Effector CD8-positive, alpha-beta T cell (primary cell): Measurements from ENCODE around the gene TRHDE.
"Not testable (repeated sequence)": the region's sequence is repeated elsewhere in the genome, so short reads cannot be mapped to it uniquely, and the experiment has no call there.

Experiments
- DNase-seq: peaks from one replicate; lab custom pipeline; 2025; lab: John Stamatoyannopoulos, UW

The TRHDE gene

DNA sequence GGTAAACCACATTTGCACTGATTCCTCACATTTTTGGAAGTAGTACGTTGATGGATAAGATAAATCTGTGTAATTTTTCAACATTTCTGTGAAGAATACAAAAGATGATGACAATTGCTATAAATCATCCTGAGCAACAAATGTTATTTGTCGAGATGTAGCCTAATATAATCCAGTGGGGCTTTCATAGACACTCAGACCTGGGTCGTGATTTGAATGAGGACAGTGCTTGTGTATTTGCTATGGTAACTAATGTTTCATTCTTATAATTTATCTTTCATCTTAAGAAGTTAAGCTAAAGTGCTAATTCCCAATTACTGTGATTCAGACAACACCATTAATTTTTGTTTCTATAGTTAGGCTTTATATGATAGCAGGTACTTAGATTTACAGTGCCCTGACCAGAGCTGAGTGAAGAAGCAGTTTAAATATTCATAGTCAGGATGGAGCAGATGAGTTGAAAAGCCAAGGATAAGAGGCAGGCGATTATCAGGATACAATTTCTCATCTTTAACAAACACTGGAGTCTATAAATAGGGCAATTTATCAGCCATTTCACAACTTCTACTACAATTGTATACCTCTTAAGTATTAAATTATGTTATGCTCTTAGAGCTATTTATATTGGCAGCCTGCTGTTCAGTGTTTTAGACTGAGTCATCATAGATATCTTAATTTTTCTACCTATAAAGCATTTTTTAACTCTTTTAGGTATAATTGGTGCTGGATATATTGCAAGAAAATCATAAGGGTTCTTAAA, 359.9 kb downstream of the TRHDE start:
- no peak for DNase-seq

DNA sequence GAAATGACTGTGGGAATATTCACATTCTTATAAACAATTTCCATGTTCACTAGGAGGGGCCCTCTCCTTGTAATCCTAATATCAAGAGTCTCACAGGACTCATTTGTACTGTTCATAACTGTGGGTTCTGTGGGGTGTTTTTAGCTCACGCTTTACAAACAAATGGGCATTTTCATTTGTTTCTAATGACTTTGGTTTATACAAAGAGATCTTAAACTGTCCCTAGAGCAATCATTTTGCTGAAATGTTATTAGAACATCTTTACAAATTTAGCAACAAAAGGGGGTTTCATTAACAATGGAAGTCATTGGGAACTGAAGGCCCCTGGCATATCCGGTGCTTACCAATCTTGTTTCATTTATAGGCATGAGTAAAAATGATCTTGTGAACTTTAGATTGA, 370.5 kb downstream of the TRHDE start:
- no peak for DNase-seq

- DNase-seq, result no peak
Observed at GRCh38 chr12:72647139-72647538, 375.0 kb downstream of the TRHDE start.

- no peak for DNase-seq
Observed at GRCh38 chr12:72658615-72659014, 386.4 kb downstream of the TRHDE start.

- not testable (repeated sequence) for DNase-seq
Observed at GRCh38 chr12:72660174-72660573, 388.0 kb downstream of the TRHDE start.

DNA sequence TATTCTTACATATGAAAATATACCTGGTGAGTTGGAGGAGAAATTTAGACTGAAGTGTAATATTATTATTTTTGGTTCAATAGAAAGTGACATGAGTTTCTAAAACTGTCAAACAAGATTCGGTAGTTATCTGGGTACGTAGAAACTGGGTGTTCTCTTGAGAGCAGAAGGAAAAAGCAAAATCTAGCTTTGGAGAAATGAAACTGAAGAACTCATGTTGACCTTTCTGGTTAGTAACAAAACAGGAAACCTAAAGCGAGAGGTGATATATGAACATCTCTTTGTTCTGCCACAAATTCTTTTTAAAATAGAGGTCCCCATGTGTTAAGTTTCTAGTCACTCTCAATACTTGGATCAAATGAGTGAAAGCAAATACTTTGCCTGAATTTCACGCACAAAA, 401.7 kb downstream of the TRHDE start:
- DNase-seq, result no peak

DNA sequence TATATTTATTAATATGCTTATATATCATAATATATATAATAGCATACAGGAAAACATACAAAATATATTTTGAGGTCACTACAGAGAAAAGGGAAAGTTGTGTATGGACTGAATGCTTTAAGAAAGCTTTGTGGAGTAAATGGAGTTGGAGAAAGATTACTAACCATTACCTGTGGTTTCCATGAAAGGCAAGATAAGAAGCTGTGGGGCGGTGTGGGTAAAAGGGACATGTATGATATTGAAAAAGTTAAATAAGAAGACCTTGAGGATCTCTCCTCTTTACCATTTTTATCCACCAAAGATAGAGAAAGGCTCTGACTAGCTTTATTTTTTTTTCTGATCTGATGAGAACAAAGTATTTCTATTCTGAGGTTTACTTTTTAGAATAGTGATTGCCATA, 404.4 kb downstream of the TRHDE start:
- no peak for DNase-seq

DNA sequence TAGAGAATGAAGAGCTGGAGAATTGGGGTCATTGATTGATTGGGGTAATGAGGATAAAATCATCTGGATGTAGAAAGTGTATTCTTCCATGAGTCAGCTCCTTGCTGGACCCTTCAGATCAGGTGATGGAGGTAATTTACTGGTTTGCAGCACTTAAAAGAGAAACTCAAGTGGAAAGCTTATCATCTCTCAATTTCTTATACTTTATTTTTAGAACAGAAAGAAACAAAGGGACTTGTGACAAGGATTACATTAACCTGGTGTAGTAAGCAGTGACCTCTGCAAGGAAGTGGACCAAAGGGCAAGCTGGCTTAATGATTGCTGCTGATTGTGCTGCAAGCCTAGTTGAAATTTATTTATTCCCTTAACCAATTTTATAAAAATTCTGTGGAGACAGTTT, 405.0 kb downstream of the TRHDE start:
- DNase-seq, result no peak

DNA sequence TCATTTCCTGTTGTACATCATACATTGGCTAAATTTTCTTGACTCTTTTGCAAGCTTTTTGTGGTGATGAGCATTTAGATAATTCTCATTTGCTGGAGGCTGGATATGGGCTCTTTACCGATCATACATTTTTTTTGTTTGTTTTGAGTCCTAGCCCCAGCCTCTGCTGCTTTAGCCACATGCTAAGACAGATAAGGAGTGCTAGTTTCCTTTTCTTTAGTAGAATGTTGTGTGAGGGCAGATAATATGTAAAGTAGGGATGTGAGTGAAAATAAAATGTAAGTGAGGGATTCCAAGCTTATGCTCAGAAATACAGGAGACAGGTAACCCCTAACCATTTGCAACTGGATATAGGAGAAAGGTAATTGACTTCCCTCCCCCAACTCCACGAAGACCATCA, 405.7 kb downstream of the TRHDE start:
- no peak for DNase-seq

DNA sequence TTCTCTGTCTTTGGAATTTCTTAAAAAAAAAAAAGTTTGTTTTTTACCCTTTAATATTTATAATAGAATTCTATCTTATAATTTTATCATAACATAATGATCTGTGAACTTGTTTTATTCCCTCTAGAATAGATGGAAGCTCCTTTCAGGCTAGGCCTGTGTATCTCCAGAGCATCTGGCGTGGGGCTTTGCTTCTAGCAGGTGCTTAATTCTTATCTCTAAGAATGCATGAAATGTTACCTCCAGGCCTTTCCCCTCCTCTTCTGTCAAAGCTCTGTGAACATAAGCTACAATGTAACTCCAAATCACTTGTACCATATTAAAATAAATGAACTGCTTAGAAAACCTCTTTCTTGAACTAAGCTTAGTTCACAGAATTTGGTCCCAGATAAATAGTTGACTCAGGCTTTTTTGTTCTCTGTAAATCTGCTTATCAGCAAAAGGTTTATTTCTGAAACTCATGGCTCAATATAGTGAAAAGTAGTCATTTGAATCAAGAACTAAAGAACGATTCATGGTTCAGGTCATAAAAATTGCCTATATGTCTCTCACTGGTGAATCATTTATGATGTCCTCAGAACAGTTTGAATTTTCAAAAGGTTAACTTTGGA, 407.1 kb downstream of the TRHDE start:
- no peak for DNase-seq

DNA sequence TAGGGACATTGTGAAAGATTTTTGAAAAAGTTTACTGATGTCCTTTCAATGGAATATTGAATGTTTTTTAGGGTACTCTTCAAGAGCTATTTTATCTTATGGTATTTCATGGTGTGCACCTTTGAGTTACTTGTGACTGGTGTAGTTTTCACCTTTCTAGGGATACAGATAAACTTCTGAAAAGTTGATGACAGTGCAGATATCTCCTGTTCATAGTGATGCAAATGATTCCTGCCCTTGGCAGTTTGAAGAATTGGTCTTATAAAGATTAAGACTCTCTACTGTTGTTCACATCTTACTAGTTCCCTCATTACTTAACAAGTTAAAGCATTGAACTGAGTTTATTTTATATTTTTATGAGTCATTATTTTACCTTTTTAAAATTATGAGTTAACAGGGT, 408.9 kb downstream of the TRHDE start:
- DNase-seq, result no peak

GRCh38 chr12:72684491-72684890, 412.3 kb downstream of the TRHDE start:
- no peak for DNase-seq

DNA sequence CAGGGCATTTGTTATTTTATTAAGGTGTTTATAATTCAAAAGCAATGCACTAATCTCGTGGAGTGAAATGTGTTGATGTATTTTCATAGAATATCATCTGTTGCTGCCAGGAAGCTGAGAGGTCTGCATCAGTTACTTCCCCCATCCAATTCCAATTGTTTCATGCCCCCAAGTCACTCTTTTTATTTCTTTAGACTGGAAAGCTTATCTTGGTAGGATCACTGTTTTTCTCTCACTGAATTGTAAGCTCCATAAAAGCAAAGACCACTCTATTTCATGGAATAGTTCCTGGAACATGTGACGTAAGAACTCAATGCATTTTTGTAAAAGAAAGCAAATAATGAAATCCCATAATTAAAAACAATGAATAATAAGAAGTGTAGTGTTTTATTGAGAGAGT, 420.2 kb downstream of the TRHDE start:
- no peak for DNase-seq

- no peak for DNase-seq
Observed at GRCh38 chr12:72694193-72694592, 422.0 kb downstream of the TRHDE start.

- no peak for DNase-seq
Observed at GRCh38 chr12:72699362-72699761, 427.2 kb downstream of the TRHDE start.

DNA sequence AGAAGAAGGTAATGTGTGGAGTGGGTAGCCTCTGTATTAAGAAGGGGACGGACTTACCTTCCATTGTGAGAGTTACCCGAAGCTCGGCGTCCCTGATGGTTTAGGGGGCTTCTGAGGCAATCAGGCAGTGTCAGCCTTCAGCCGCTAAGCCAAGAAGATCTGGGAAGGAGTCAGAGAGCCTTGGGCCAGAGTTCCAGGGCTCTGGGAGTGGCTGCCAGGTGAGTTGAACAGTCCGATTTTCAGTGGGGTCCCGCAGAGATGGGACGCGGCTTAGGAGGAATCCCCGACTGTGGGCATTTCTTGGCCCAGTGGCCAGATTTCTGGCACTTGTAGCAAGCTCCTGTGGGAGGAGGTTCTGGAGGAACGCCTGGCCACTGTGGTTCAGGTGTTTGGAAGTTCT, 439.9 kb downstream of the TRHDE start:
- not testable (repeated sequence) for DNase-seq

DNA sequence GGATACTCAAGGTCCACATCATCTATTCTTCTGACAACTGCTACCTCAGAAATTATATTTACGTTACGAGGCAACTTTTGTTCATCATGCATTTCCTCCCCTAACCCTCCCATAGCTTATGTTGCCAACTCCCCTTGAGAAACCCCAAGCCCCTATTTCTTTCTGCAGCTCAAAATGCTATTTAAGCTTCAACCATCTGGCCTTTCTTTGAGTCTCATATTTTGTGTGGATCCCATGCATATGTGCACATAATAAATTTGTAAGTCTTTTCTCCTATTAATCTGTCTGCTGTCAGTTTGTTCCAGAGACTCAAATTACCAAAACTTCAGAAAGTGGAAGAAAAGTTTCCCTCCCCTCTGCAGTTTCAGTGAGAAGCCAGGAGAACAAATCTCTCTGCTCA, 444.1 kb downstream of the TRHDE start:
- no peak for DNase-seq

- no peak for DNase-seq
Observed at GRCh38 chr12:72717036-72717435, 444.9 kb downstream of the TRHDE start.
